H1 (cell line): ENCODE data around the gene PRKN. TPM values are rescaled to one million over a fixed set of nuclear protein-coding genes. Genes with fewer than 3 reads are reported as not detected.

Experiments used
- BRCA1 ChIP-seq: IDR thresholded peaks from 2 replicates; pipeline ENCODE4 v1.6.1; 2012; ENCODE audit warnings: low read depth, low read length, improper control_type of control experiment
- CEBPB ChIP-seq: IDR thresholded peaks from 2 replicates; pipeline ENCODE4 v1.6.1; 2012; ENCODE audit warnings: low read depth, low read length
- CHD1 ChIP-seq: IDR thresholded peaks from 2 replicates; pipeline ENCODE4 v1.6.1; 2012; ENCODE audit warnings: low read depth, low read length, improper control_type of control experiment
- CTBP2 ChIP-seq: IDR thresholded peaks from 2 replicates; pipeline ENCODE4 v1.7.0; 2011; ENCODE audit warnings: borderline replicate concordance, mild to moderate bottlenecking, moderate library complexity, mixed read lengths, low read length; ENCODE audit not compliant: insufficient read depth, insufficient read length
- EGR1 ChIP-seq: IDR thresholded peaks from 2 replicates; pipeline ENCODE4 v1.6.1; 2011; ENCODE audit warnings: low read depth, low read length, borderline replicate concordance
- EP300 ChIP-seq, 2 experiments: IDR thresholded peaks; 1 replicate in 1 of 2; 2 replicates in 1 of 2; pipeline ENCODE4 v1.6.1; 2011 to 2012; ENCODE audit warnings: low read depth in 2 of 2, low read length in 2 of 2, mild to moderate bottlenecking in 2 of 2, borderline replicate concordance in 1 of 2, inconsistent platforms in 1 of 2, moderate library complexity in 1 of 2
- MAX ChIP-seq: IDR thresholded peaks from 2 replicates; pipeline ENCODE4 v1.6.1; 2012; ENCODE audit warnings: inconsistent platforms
- NANOG ChIP-seq: IDR thresholded peaks from 2 replicates; pipeline ENCODE4 v1.6.1; 2011; ENCODE audit warnings: low read length, low read depth, mild to moderate bottlenecking, inconsistent platforms; ENCODE audit not compliant: insufficient read depth, poor library complexity, severe bottlenecking
- RAD21 ChIP-seq, 2 experiments: IDR thresholded peaks in 1 of 2; conservative IDR thresholded peaks in 1 of 2; 2 replicates each; pipeline ENCODE4 v1.6.1; 2011; ENCODE audit warnings: low read depth in 2 of 2, low read length in 2 of 2, improper control_type of control experiment in 1 of 2, inconsistent platforms in 1 of 2, mild to moderate bottlenecking in 1 of 2, moderate library complexity in 1 of 2
- RBBP5 ChIP-seq: IDR thresholded peaks from 2 replicates; pipeline ENCODE4 v1.7.1; 2012; ENCODE audit warnings: low read depth, mild to moderate bottlenecking, inconsistent platforms, low read length, moderate library complexity, borderline replicate concordance
- SAP30 ChIP-seq: fragments of 300-600 bp; sonication (generic); IDR thresholded peaks from 2 replicates; pipeline ENCODE4 v1.7.1; 2012; ENCODE audit warnings: low read length, moderate library complexity, mild to moderate bottlenecking, inconsistent platforms; ENCODE audit not compliant: insufficient read depth, insufficient replicate concordance
- SP1 ChIP-seq: IDR thresholded peaks from 2 replicates; pipeline ENCODE4 v1.6.1; 2011; ENCODE audit warnings: low read depth, low read length
- SP4 ChIP-seq: IDR thresholded peaks from 2 replicates; pipeline ENCODE4 v1.6.1; 2012; ENCODE audit warnings: low read length, inconsistent platforms
- TBP ChIP-seq: IDR thresholded peaks from 2 replicates; pipeline ENCODE4 v1.6.1; 2011; ENCODE audit warnings: low read depth, low read length, improper control_type of control experiment
- USF2 ChIP-seq: IDR thresholded peaks from 2 replicates; pipeline ENCODE4 v1.6.1; 2011; ENCODE audit warnings: low read length, improper control_type of control experiment
- polyA plus RNA-seq, 7 experiments: library from polyadenylated mRNA; depleted of rRNA in 3 of 7; stranded (reverse) in 5 of 7; unstranded in 2 of 7; fragments of >200 nt in 5 of 7; fragments of 200-250 nt in 2 of 7; gene quantifications; 1 replicate in 5 of 7; 2 replicates in 1 of 7; 4 replicates in 1 of 7; pipeline versions ENCODE4 v1.2.1 to v1.2.3, GENCODE V29; 2011 to 2013; ENCODE audit warnings: missing spikeins in 2 of 7, mixed read lengths in 2 of 7
- total RNA-seq: library from RNA; stranded (reverse); fragmentation: NEBNext Ultra II Directional; extraction: Animal tissue kit (Norgen Biotek cat#: 25700); gene quantifications from 2 replicates; pipeline ENCODE4 v1.2.1, GENCODE V29; 2021
- TF ChIP-seq, protein P1 (sequence below), 3 experiments: IDR thresholded peaks; 1 replicate in 2 of 3; 2 replicates in 1 of 3; pipeline versions ENCODE4 v1.5.1 to v1.6.1; 2011; ENCODE audit warnings: low read length in 3 of 3, mild to moderate bottlenecking in 3 of 3, inconsistent platforms in 2 of 3, low read depth in 1 of 3, moderate library complexity in 1 of 3; ENCODE audit not compliant: insufficient read depth in 1 of 3; ENCODE audit errors: control extremely low read depth in 1 of 3

PRKN gene
- total and polyA plus RNA-seq, 2 of the 8 experiments (the other 6 are each of a cell fraction or from before 2014, with no cell fraction given), result 0.13 to 0.29 TPM

DNA sequence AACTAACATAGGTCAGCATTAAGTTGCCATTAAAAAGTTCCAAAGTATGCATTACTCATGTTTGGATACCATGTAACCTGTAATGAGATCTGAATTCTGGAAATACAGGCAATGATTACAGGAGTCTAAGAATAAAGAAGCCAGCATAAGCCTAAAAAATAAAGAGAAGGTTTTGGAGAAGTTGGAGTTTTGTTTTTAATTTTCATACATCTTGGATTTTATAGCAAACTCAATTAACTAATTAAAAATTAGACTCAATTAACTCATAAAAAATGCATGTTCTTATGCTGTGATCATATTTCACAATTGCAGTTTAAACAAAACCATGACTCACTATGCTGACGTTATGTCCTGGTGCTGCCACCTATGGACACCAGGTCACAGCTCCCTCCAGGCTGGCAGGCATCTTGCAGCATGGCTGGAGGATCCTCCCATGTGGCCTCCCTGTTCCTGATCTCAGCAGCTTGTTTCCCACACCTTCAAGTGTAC is 804.9 kb downstream of the PRKN start (continued):
- TF ChIP-seq EP300 (IDR thresholded peaks at IDR 0.05; ENCODE audit: borderline replicate concordance in 1 of 2, low read depth in 2 of 2, low read length in 2 of 2) (no peak), EGR1 (no peak), MAX (peak; percentile 24; the same call in 1 of the 2 replicates), CHD1 (no peak), NANOG (no peak), USF2 (no peak), SAP30 (no peak), SP1 (no peak), CTBP2 (no peak), RAD21 (IDR thresholded peaks at IDR 0.05 in 1 of 2, conservative IDR thresholded peaks at IDR 0.05 in 1 of 2; ENCODE audit: low read depth in 2 of 2, low read length in 2 of 2) (peak; percentile 63 to 73), RBBP5 (no peak), TBP (no peak), SP4 (no peak), CEBPB (peak; percentile 19; the same call in 1 of the 2 replicates), BRCA1 (no peak)
- TF ChIP-seq, protein P1, sequence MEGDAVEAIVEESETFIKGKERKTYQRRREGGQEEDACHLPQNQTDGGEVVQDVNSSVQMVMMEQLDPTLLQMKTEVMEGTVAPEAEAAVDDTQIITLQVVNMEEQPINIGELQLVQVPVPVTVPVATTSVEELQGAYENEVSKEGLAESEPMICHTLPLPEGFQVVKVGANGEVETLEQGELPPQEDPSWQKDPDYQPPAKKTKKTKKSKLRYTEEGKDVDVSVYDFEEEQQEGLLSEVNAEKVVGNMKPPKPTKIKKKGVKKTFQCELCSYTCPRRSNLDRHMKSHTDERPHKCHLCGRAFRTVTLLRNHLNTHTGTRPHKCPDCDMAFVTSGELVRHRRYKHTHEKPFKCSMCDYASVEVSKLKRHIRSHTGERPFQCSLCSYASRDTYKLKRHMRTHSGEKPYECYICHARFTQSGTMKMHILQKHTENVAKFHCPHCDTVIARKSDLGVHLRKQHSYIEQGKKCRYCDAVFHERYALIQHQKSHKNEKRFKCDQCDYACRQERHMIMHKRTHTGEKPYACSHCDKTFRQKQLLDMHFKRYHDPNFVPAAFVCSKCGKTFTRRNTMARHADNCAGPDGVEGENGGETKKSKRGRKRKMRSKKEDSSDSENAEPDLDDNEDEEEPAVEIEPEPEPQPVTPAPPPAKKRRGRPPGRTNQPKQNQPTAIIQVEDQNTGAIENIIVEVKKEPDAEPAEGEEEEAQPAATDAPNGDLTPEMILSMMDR (IDR thresholded peaks at IDR 0.05; ENCODE audit: control extremely low read depth in 1 of 3, insufficient read depth in 1 of 3, low read depth in 1 of 3, low read length in 3 of 3), result peak; percentile 55 to 67 (median 63)
